ENCODE data around the gene CCDC183. TPM values are rescaled to one million over a fixed set of nuclear protein-coding genes. Genes with fewer than 3 reads are reported as not detected.
A peak's percentile ranks its signal among the peaks of the same experiment; 100 is the strongest.
"Not testable (repeated sequence)": the region's sequence is repeated elsewhere in the genome, so short reads cannot be mapped to it uniquely, and the experiment has no call there.

Gene CCDC183
- total and polyA plus RNA-seq, 10 donors = 0.41 to 1.6 (median 0.69) TPM

DNA sequence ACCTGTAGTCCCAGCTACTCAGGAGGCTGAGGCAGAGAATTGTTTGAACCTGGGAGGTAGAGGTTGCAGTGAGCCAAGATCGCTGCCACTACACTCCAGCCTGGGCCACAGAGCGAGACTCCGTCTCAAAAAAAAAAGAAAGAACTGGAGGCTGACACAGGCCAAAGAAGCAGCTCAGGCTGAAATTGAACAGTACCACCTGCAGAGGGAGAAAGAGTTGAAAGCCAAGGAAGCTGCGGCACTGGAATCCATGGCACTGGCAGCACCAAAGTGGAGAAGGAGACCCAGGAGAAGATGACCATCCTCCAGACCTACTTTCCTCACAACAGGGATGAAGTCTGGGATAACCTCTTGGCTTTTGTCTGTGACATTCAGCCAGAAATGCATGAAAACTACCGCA lies 16.3 kb upstream of the CCDC183 start:
- WGBS, 5 donors = 80 to 88% (median 82%) methylated on average over 5 of the region's 5 CpGs
- Histone ChIP-seq H3K27me3 (replicated peaks in 1 of 7) (no peaks in the 10 kb centered on the region), H3K36me3 (no peaks in the 10 kb centered on the region)

DNA sequence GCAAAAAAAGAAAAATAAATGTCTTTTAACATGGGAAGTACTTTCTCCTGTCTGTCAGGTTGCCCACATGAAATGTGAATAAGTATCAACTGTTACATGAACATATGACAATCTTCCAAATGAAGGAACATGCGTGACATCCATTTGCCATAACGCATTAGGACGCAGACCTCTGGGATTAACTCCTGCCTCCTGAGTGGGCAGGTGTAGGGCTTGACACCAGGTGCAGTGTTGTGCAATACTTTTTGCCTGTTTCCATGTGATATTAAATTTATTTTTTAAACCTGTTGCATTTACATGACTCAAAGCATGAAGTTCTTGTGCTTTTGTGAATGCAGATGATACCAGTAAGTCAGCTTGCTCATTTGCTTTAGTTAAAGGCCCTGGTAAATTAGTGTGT lies 13.7 kb upstream of the CCDC183 start:
- Histone ChIP-seq H3K27ac (no peak overlapping the region), H3K36me3 (no peaks in the 10 kb centered on the region), H3K4me3 (no peak overlapping the region), H3K27me3 (replicated peaks in 1 of 7) (no peaks in the 10 kb centered on the region), H3K4me1 (peaks cover 0 to 9% (median 1%) of the 10 kb centered on the region in 6 donors), H3K9me3 (no peaks in the 10 kb centered on the region)
- WGBS, 5 donors = 92 to 100% (median 98%) methylated on average over 3 of the region's 3 CpGs
- intact Hi-C loops (cut with DNase I; ENCODE audit: low total_unique reads) = loop anchor here (10.0 kb wide), 1 partner anchor 282 kb away; no protein-coding TSS in a partner anchor
- TF ChIP-seq, protein P1, sequence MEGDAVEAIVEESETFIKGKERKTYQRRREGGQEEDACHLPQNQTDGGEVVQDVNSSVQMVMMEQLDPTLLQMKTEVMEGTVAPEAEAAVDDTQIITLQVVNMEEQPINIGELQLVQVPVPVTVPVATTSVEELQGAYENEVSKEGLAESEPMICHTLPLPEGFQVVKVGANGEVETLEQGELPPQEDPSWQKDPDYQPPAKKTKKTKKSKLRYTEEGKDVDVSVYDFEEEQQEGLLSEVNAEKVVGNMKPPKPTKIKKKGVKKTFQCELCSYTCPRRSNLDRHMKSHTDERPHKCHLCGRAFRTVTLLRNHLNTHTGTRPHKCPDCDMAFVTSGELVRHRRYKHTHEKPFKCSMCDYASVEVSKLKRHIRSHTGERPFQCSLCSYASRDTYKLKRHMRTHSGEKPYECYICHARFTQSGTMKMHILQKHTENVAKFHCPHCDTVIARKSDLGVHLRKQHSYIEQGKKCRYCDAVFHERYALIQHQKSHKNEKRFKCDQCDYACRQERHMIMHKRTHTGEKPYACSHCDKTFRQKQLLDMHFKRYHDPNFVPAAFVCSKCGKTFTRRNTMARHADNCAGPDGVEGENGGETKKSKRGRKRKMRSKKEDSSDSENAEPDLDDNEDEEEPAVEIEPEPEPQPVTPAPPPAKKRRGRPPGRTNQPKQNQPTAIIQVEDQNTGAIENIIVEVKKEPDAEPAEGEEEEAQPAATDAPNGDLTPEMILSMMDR (IDR thresholded peaks at IDR 0.05 in 8 of 11, conservative IDR thresholded peaks at IDR 0.05 in 3 of 11) = no peak
- TF ChIP-seq POLR2A (IDR thresholded peaks at IDR 0.05) (no peak), POLR2AphosphoS5 (IDR thresholded peaks at IDR 0.05) (no peak)
- no peak for DNase-seq

More for the DNA sequence above, 16.3 kb upstream of the CCDC183 start:
- intact Hi-C loops (cut with DNase I; ENCODE audit: low total_unique reads) = loop anchor here (10.0 kb wide), 1 partner anchor 285 kb away; no protein-coding TSS in a partner anchor
- TF ChIP-seq POLR2AphosphoS5 (IDR thresholded peaks at IDR 0.05) (no peak), POLR2A (IDR thresholded peaks at IDR 0.05) (no peak)
- TF ChIP-seq, protein P1 (IDR thresholded peaks at IDR 0.05 in 8 of 11, conservative IDR thresholded peaks at IDR 0.05 in 3 of 11) = no peak
- Histone ChIP-seq H3K9me3 (no peaks in the 10 kb centered on the region), H3K27ac (no peak overlapping the region), H3K4me3 (no peak overlapping the region), H3K4me1 (peaks cover 0 to 6% (median 0%) of the 10 kb centered on the region in 6 donors)
- no peak for DNase-seq

DNA sequence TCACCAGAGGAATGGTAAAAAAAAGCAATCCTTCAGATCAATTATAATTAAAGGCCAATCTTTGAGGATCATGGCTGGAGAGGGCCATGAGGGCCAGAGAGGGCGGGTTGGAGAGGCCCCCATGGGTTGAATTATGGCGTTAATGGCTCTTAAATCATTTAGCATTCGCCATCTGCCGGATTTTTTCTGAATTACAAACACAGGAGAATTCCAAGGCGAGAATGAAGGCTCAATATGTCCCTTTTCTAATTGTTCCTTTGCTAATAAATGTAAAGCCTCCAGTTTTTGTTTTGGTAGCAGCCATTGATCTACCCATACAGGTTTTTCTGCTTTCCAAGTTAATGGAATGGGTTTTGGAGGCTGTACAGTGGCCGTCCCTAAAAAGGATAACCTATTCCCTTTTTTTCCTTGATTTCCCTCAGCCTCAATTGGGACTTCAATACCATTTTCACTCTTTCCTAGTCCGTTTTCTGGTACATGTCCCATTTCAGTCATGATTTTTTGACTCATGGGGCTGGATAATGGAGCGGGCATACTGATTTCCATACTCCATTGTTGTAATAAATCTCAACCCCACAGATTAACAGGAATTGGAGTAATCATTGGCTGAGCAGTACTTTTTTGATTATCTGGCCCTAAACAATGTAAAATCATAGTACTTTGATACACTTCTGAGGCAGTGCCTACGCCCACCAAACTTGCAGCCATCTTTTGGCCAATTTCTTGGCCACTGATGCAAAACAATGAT lies 11.7 kb upstream of the CCDC183 start:
- no peak for DNase-seq
- Histone ChIP-seq H3K36me3 (no peaks in the 10 kb centered on the region), H3K4me3 (no peak overlapping the region), H3K27me3 (replicated peaks in 1 of 7) (no peaks in the 10 kb centered on the region), H3K27ac (no peak overlapping the region), H3K4me1 (peaks cover 0 to 23% (median 6%) of the 10 kb centered on the region in 6 donors), H3K9me3 (no peaks in the 10 kb centered on the region)
- TF ChIP-seq, protein P1 (IDR thresholded peaks at IDR 0.05 in 8 of 11, conservative IDR thresholded peaks at IDR 0.05 in 3 of 11) = peak in 9 of 11 experiments; percentile 19 to 71 (median 55)
- no peak for TF ChIP-seq POLR2AphosphoS5 (IDR thresholded peaks at IDR 0.05)
- 41 to 50% (median 44%) methylated on average over 9 of the region's 9 CpGs for WGBS, 5 donors
- intact Hi-C loops (cut with DNase I; ENCODE audit: low total_unique reads) = loop anchor here (10.0 kb wide), 1 partner anchor 280 kb away; no protein-coding TSS in a partner anchor

DNA sequence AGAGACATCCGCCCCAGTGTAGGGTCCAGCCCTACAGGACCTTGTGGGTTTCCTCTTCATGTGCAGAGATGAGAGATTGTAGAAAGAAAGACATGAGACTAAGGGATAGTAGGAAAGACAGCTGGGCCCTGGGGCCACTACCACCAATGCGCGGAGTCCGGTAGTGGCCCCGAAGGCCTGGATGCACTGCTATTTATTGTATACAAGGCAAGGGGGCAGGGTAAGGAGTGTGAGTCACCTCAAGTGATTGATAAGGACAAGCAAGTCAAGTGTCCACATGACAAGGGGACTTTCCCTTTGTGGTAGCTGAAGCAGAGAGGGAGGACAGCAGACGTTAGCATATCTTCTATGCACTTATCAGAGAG lies 11.2 kb upstream of the CCDC183 start:
- Histone ChIP-seq H3K27me3 (replicated peaks in 1 of 7) (no peaks in the 10 kb centered on the region), H3K9me3 (no peaks in the 10 kb centered on the region), H3K4me1 (peaks cover 0 to 26% (median 7%) of the 10 kb centered on the region in 6 donors), H3K4me3 (no peak overlapping the region), H3K36me3 (no peaks in the 10 kb centered on the region), H3K27ac (no peak overlapping the region)
- intact Hi-C loops (cut with DNase I; ENCODE audit: low total_unique reads) = loop anchor here (5.0 to 10.0 kb wide), 2 partner anchors 252 to 280 kb away; no protein-coding TSS in a partner anchor
- TF ChIP-seq, protein P1 (IDR thresholded peaks at IDR 0.05 in 8 of 11, conservative IDR thresholded peaks at IDR 0.05 in 3 of 11) = no peak
- TF ChIP-seq POLR2AphosphoS5 (IDR thresholded peaks at IDR 0.05) = no peak
- TF ChIP-seq POLR2A (IDR thresholded peaks at IDR 0.05) = no peak
- DNase-seq = no peak
- WGBS, 5 donors = 78 to 86% (median 82%) methylated on average over 6 of the region's 6 CpGs

DNA sequence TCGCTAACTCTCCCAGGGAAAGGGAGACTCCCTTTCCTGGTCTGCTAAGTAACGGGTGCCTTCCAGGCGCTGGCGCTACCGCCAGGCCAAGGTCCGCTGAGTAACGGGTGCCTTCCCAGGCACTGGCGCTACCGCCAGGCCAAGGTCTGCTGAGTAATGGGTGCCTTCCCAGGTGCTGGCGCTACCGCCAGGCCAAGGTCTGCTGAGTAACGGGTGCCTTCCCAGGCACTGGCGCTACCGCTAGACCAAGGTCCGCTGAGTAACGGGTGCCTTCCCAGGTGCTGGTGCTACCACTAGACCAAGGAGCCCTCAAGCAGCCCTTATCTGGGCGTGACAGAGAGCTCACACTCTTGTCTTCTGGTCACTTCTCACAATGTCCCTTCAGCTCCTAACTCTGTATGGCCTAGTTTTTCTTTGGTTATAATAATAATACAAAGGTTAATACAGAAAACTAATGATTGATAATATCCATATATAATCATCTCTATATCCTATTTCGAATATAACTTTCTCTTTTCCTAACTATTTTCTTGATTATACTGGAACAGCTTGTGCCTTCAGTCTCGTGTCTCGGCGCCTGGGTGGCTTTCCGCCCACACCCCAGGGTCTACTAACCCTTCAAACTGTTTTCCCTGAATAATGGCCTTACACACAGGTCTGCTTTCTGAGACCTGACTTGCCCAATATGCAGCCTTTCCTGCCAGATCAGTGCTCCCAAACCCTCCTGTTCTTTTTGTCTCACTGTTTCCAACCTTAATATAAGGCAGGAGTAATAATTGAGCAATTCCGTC lies 10.4 kb upstream of the CCDC183 start:
- not testable (repeated sequence) for H3K4me3 ChIP-seq; DNase-seq; H3K36me3 ChIP-seq; H3K9me3 ChIP-seq; H3K27ac ChIP-seq; H3K27me3 ChIP-seq (replicated peaks in 1 of 7)
- 81 to 88% (median 85%) methylated on average over 12 to 23 of the region's 23 CpGs for WGBS, 5 donors
- intact Hi-C loops (cut with DNase I; ENCODE audit: low total_unique reads) = loop anchor here (5.0 to 10.0 kb wide), 2 partner anchors 252 to 279 kb away; no protein-coding TSS in a partner anchor
- peaks cover 5 to 34% (median 15%) of the 10 kb centered on the region in 6 donors for H3K4me1 ChIP-seq

Measured in spleen (tissue), 11 donors.